PC-3 (cell line): ENCODE data around the gene RALGDS. TPM values are rescaled to one million over a fixed set of nuclear protein-coding genes. Genes with fewer than 3 reads are reported as not detected.

Experiments used
- ATAC-seq: fragments of 200-7000 bp; cut with Tn5 transposase; 2 replicates; pipeline ENCODE4 v1.9.1; 2020; ENCODE audit warnings: mild to moderate bottlenecking, moderate library complexity
- BruUV-seq: library from RNA; stranded (reverse); fragments of 400-500 nt; replicated peaks from 2 replicates; lab custom pipeline; 2021; lab: Mats Ljungman, UMichigan
- CTCF ChIA-PET: fragments of 300-600 bp; sonication (Branson Sonifier 250); formaldehyde crosslinking; loops from one replicate; lab custom pipeline; 2022; ENCODE audit warnings: antibody characterized with exemption; lab: Charles Lee
- POLR2A ChIA-PET: fragments of 300-600 bp; sonication (Branson Sonifier 250); formaldehyde crosslinking; loops from one replicate; lab custom pipeline; 2022; ENCODE audit warnings: antibody characterized with exemption; ENCODE audit not compliant: unreplicated experiment; lab: Charles Lee
- DNase-seq: peaks from one replicate; pipeline ENCODE4 v3.0.0-alpha.2; 2015
- H2AFZ ChIP-seq: fragments of 300-600 bp; sonication (generic); 2 replicates; pipeline ENCODE4 v1.6.0; 2016; ENCODE audit warnings: antibody characterized with exemption, low read length
- H3F3A ChIP-seq: fragments of 300-600 bp; sonication (generic); one replicate; pipeline ENCODE4 v1.6.0; 2017; ENCODE audit warnings: antibody characterized with exemption, low read length, control low read depth, mild to moderate bottlenecking; ENCODE audit not compliant: unreplicated experiment
- H3K27ac ChIP-seq: fragments of 300-600 bp; sonication (generic); 2 replicates; pipeline ENCODE4 v1.5.1; 2016; ENCODE audit warnings: mild to moderate bottlenecking, low read length
- H3K27me3 ChIP-seq: fragments of 300-600 bp; sonication (generic); 2 replicates; pipeline ENCODE4 v1.6.1; 2016; ENCODE audit warnings: low read length, mixed read lengths
- H3K36me3 ChIP-seq: fragments of 300-600 bp; sonication (generic); 2 replicates; pipeline ENCODE4 v1.6.1; 2016; ENCODE audit warnings: low read depth, mixed run types, low read length, mixed read lengths
- H3K4me1 ChIP-seq: fragments of 300-600 bp; sonication (generic); 2 replicates; pipeline ENCODE4 v1.5.1; 2016; ENCODE audit warnings: low read length; ENCODE audit not compliant: insufficient read depth
- H3K4me2 ChIP-seq: fragments of 300-600 bp; sonication (generic); 2 replicates; pipeline ENCODE4 v1.6.0; 2016; ENCODE audit warnings: low read length
- H3K4me3 ChIP-seq: fragments of 300-600 bp; sonication (generic); 2 replicates; pipeline ENCODE4 v1.5.1; 2016; ENCODE audit warnings: mild to moderate bottlenecking, low read length, mixed read lengths
- H3K79me2 ChIP-seq: fragments of 300-600 bp; sonication (generic); 2 replicates; pipeline ENCODE4 v1.6.1; 2017; ENCODE audit warnings: low read length, mixed read lengths
- H3K9ac ChIP-seq: fragments of 300-600 bp; sonication (generic); 2 replicates; pipeline ENCODE4 v1.6.0; 2016; ENCODE audit warnings: mild to moderate bottlenecking, low read length
- H3K9me2 ChIP-seq: fragments of 300-600 bp; sonication (generic); replicated peaks from 2 replicates; pipeline ENCODE4 v1.6.1; 2016; ENCODE audit warnings: mixed run types, low read length, mixed read lengths
- H3K9me3 ChIP-seq: fragments of 300-600 bp; sonication (generic); 2 replicates; pipeline ENCODE4 v1.6.1; 2016; ENCODE audit warnings: low read length, mixed read lengths
- H4K20me1 ChIP-seq: fragments of 300-600 bp; sonication (generic); 2 replicates; pipeline ENCODE4 v1.6.1; 2016; ENCODE audit warnings: low read length, mixed read lengths
- EZH2 ChIP-seq: fragments of 300-600 bp; sonication (generic); IDR thresholded peaks from one replicate; pipeline ENCODE4 v1.6.1; 2017; ENCODE audit warnings: antibody characterized with exemption, mild to moderate bottlenecking, low read length; ENCODE audit not compliant: unreplicated experiment
- EZH2phosphoT487 ChIP-seq: fragments of 300-600 bp; sonication (generic); IDR thresholded peaks from 2 replicates; pipeline ENCODE4 v1.6.1; 2018; ENCODE audit warnings: mild to moderate bottlenecking, antibody characterized with exemption, low read length, borderline replicate concordance
- intact Hi-C: fragments of 100-400 bp; cut with micrococcal nuclease; formaldehyde crosslinking; loops from 2 replicates; pipeline ENCODE4 v1.9.0; 2023
- total RNA-seq: library from RNA; depleted of rRNA; stranded (reverse); fragments of >200 nt; gene quantifications from 2 replicates; pipeline ENCODE4 v1.2.3, GENCODE V29; 2014
- TF ChIP-seq, protein P1 (sequence below): fragments of 300-600 bp; sonication (generic); conservative IDR thresholded peaks from 2 replicates; pipeline ENCODE4 v1.5.1; 2017; ENCODE audit warnings: antibody characterized with exemption, low read depth, mild to moderate bottlenecking, low read length

The RALGDS gene
- total RNA-seq, 1 experiment from 2014 or later: 32.2 TPM

DNA sequence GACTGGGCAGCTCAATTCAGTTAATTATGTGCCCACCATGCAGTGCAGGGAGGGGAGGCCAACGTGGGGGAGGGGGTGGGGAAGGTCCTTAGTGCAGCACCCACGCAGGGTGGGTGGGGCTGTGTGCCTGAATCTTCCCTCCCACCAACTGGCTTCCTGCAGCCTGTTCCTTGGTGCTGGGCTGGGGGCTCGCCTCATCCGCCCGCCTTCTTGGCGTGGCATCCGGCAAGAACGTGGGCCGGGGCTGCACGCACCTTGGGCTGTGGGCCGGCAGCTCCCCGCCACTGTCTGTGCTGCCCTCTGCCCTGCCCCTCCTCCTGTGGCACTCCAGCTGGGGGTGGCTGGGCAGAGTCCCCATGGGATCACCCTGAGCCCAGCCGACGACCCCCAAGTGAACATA is 19.6 kb upstream of the RALGDS start:
- POLR2A ChIA-PET: no interaction called here
- Histone ChIP-seq H3K9ac (no peak overlapping the region), H3K4me2 (no peak overlapping the region), H2AFZ (no peak overlapping the region), H3K27ac (no peak overlapping the region), H3K9me3 (no peaks in the 10 kb centered on the region), H3K4me1 (peaks cover 15% of the 10 kb centered on the region), H3K36me3 (no peaks in the 10 kb centered on the region), H3F3A (no peaks in the 10 kb centered on the region), H3K4me3 (no peak overlapping the region), H3K9me2 (no peaks in the 10 kb centered on the region), H3K79me2 (peaks cover 59% of the 10 kb centered on the region), H4K20me1 (no peaks in the 10 kb centered on the region), H3K27me3 (no peaks in the 10 kb centered on the region)
- no peak for TF ChIP-seq EZH2phosphoT487
- TF ChIP-seq, protein P1, sequence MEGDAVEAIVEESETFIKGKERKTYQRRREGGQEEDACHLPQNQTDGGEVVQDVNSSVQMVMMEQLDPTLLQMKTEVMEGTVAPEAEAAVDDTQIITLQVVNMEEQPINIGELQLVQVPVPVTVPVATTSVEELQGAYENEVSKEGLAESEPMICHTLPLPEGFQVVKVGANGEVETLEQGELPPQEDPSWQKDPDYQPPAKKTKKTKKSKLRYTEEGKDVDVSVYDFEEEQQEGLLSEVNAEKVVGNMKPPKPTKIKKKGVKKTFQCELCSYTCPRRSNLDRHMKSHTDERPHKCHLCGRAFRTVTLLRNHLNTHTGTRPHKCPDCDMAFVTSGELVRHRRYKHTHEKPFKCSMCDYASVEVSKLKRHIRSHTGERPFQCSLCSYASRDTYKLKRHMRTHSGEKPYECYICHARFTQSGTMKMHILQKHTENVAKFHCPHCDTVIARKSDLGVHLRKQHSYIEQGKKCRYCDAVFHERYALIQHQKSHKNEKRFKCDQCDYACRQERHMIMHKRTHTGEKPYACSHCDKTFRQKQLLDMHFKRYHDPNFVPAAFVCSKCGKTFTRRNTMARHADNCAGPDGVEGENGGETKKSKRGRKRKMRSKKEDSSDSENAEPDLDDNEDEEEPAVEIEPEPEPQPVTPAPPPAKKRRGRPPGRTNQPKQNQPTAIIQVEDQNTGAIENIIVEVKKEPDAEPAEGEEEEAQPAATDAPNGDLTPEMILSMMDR: no peak
- no peak for TF ChIP-seq EZH2
- intact Hi-C loops: no loop called here
- DNase-seq: no peak
- ATAC-seq: no peak
- CTCF ChIA-PET: no interaction called here
- BruUV-seq: no TSS peak

- no peaks in the 10 kb centered on the region for H3K9me2 ChIP-seq
- H3K27me3 ChIP-seq: no peaks in the 10 kb centered on the region
- H3K4me1 ChIP-seq: peaks cover 17% of the 10 kb centered on the region
- no peak overlapping the region for H3K4me3 ChIP-seq
- H3K4me2 ChIP-seq: no peak overlapping the region
- H3K9ac ChIP-seq: no peak overlapping the region
- no peaks in the 10 kb centered on the region for H3K9me3 ChIP-seq
- CTCF ChIA-PET: no interaction called here
- peaks cover 55% of the 10 kb centered on the region for H3K79me2 ChIP-seq
- DNase-seq (no peak), ATAC-seq (no peak)
- no peak overlapping the region for H3K27ac ChIP-seq
- H3F3A ChIP-seq: no peaks in the 10 kb centered on the region
- POLR2A ChIA-PET: no interaction called here
- H4K20me1 ChIP-seq: no peaks in the 10 kb centered on the region
- intact Hi-C loops: no loop called here
- no peak overlapping the region for H2AFZ ChIP-seq
- BruUV-seq: no TSS peak
- TF ChIP-seq EZH2phosphoT487 (no peak), EZH2 (no peak)
- TF ChIP-seq, protein P1: no peak
- no peaks in the 10 kb centered on the region for H3K36me3 ChIP-seq
Observed at GRCh38 chr9:133140174-133140505, 19.1 kb upstream of the RALGDS start.

- no TSS peak for BruUV-seq
- Histone ChIP-seq H2AFZ (no peak overlapping the region), H3K4me2 (no peak overlapping the region), H3K9me3 (no peaks in the 10 kb centered on the region), H3K9me2 (no peaks in the 10 kb centered on the region), H3K4me1 (peaks cover 22% of the 10 kb centered on the region), H3F3A (no peaks in the 10 kb centered on the region), H4K20me1 (no peaks in the 10 kb centered on the region), H3K27ac (no peak overlapping the region), H3K4me3 (no peak overlapping the region), H3K9ac (no peak overlapping the region), H3K36me3 (no peaks in the 10 kb centered on the region), H3K79me2 (peaks cover 52% of the 10 kb centered on the region), H3K27me3 (no peaks in the 10 kb centered on the region)
- ChIA-PET POLR2A (no interaction called here), CTCF (no interaction called here)
- ATAC-seq (no peak), DNase-seq (no peak)
- intact Hi-C loops: no loop called here
- TF ChIP-seq EZH2 (no peak), EZH2phosphoT487 (no peak)
- TF ChIP-seq, protein P1: no peak
Observed at GRCh38 chr9:133139246-133140173, 18.5 kb upstream of the RALGDS start.
